Iris pigment epithelial cell (primary cell): ENCODE results near the gene ZNF668.

ENCODE experiments used
- DNase-seq: peaks from one replicate; pipeline ENCODE4 v3.0.0-alpha.2; 2011; ENCODE audit warnings: low read depth

Gene ZNF668

GRCh38 chr16:31073970-31074813 lies at the start of gene ZNF668, which contains the start of gene ZNF646:
Gene ZNF668 (minus strand): TSS chr16:31074240. CDS start chr16:31064459, 9,781 bp downstream.
Gene ZNF646 (plus strand): TSS chr16:31074422. CDS start chr16:31076325, 1,903 bp downstream.
- DNase-seq: peak; percentile 100

GRCh38 chr16:31120129-31120528 lies 46.1 kb upstream of the ZNF668 start:
- no peak for DNase-seq

GRCh38 chr16:31118223-31119155 lies 44.4 kb upstream of the ZNF668 start:
- DNase-seq: peak; percentile 92

- peak; percentile 99 for DNase-seq
These were observed 43.6 kb upstream of the ZNF668 start, which contains the start of gene KAT8 for GRCh38 chr16:31117384-31118222. Gene KAT8 (plus strand): TSS chr16:31117664. CDS start chr16:31117682, 18 bp downstream.

- no peak for DNase-seq
These were observed 40.4 kb upstream of the ZNF668 start for GRCh38 chr16:31114468-31114867.

- DNase-seq: no peak
These were observed 39.4 kb upstream of the ZNF668 start for GRCh38 chr16:31113121-31114120.

GRCh38 chr16:31112711-31113110 lies 38.7 kb upstream of the ZNF668 start:
- DNase-seq: no peak

GRCh38 chr16:31111881-31112466 lies 37.9 kb upstream of the ZNF668 start:
- DNase-seq: no peak

GRCh38 chr16:31110106-31111034 lies 36.3 kb upstream of the ZNF668 start:
- no peak for DNase-seq

GRCh38 chr16:31109622-31110021 lies 35.6 kb upstream of the ZNF668 start:
- no peak for DNase-seq

GRCh38 chr16:31108794-31109558 lies 34.9 kb upstream of the ZNF668 start:
- DNase-seq: no peak

- DNase-seq: peak; percentile 59
These were observed 34.2 kb upstream of the ZNF668 start, which contains the start of gene BCKDK for GRCh38 chr16:31108035-31108793. Gene BCKDK (plus strand): TSS chr16:31108386. CDS start chr16:31109224, 838 bp downstream.

- no peak for DNase-seq
These were observed 33.4 kb upstream of the ZNF668 start for GRCh38 chr16:31107465-31107867.

- DNase-seq: no peak
These were observed 32.7 kb upstream of the ZNF668 start for GRCh38 chr16:31106509-31107464.

GRCh38 chr16:31105677-31106213 lies 31.7 kb upstream of the ZNF668 start:
- peak; percentile 30 for DNase-seq
